Breast epithelium (tissue), 3 donors: Measurements from ENCODE around the gene SPON1.

ENCODE experiments used
- POLR2AphosphoS5 ChIP-seq, 3 donors: sonication (generic); formaldehyde crosslinking; IDR thresholded peaks; one replicate each; pipeline ENCODE4 v1.6.1; 2017; ENCODE audit warnings: antibody characterized with exemption in 3 of 3
- TF ChIP-seq, protein P1 (sequence below), 3 donors: fragments of 450-650 bp; IDR thresholded peaks; one replicate each; pipeline ENCODE4 v1.5.1; 2016 to 2017; ENCODE audit warnings: antibody characterized with exemption in 3 of 3, mild to moderate bottlenecking in 3 of 3, moderate library complexity in 3 of 3

DNA sequence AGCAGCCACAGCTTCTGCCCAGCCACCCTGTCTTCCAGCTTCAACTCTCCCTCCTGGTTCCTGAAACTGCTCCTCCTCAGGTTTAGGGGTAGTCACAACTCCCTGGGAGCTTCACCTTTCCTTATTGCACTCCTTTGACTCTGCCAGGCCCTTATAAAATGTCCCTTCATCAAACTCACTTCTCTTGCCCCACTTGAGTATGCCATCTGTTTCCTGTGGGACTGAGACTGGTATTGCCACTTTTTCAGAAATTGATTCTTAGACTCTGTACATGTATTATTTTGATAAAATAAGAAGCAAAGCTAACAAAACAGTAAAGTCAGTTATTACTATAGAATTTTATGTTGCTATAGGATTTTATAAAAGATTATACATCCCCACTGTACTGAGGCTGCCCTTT, 134.1 kb downstream of the SPON1 start:
- TF ChIP-seq, protein P1, sequence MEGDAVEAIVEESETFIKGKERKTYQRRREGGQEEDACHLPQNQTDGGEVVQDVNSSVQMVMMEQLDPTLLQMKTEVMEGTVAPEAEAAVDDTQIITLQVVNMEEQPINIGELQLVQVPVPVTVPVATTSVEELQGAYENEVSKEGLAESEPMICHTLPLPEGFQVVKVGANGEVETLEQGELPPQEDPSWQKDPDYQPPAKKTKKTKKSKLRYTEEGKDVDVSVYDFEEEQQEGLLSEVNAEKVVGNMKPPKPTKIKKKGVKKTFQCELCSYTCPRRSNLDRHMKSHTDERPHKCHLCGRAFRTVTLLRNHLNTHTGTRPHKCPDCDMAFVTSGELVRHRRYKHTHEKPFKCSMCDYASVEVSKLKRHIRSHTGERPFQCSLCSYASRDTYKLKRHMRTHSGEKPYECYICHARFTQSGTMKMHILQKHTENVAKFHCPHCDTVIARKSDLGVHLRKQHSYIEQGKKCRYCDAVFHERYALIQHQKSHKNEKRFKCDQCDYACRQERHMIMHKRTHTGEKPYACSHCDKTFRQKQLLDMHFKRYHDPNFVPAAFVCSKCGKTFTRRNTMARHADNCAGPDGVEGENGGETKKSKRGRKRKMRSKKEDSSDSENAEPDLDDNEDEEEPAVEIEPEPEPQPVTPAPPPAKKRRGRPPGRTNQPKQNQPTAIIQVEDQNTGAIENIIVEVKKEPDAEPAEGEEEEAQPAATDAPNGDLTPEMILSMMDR (IDR thresholded peaks at IDR 0.05), result no peak
- no peak for TF ChIP-seq POLR2AphosphoS5 (IDR thresholded peaks at IDR 0.05)
